Esophagus muscularis mucosa (tissue), 4 donors: Measurements from ENCODE around the gene INHBB. TPM values are rescaled to one million over a fixed set of nuclear protein-coding genes. Genes with fewer than 3 reads are reported as not detected.

Experiments used
- DNase-seq: peaks from one replicate; pipeline ENCODE4 v3.0.0-alpha.2; 2017; ENCODE audit errors: extremely low spot score
- H3K27ac ChIP-seq, 4 donors: fragments of 200-600 bp; sonication (generic); replicated peaks in 1 of 4; 1 replicate in 3 of 4; 2 replicates in 1 of 4; pipeline ENCODE4 v1.5.1; 2016 to 2019; ENCODE audit warnings: mild to moderate bottlenecking in 1 of 4
- H3K27me3 ChIP-seq, 4 donors: fragments of 200-600 bp; sonication (generic); one replicate each; pipeline versions ENCODE4 v1.5.1 to v1.6.0; 2016 to 2019
- H3K36me3 ChIP-seq, 4 donors: fragments of 200-600 bp; sonication (generic); one replicate each; pipeline ENCODE4 v1.5.1; 2016 to 2019
- H3K4me1 ChIP-seq, 4 donors: fragments of 200-600 bp; sonication (generic); one replicate each; pipeline ENCODE4 v1.5.1; 2016 to 2019
- H3K4me3 ChIP-seq, 4 donors: fragments of 200-600 bp; sonication (generic); 1 replicate in 2 of 4; 2 replicates in 2 of 4; pipeline ENCODE4 v1.5.1; 2016 to 2019; ENCODE audit warnings: mild to moderate bottlenecking in 4 of 4, moderate library complexity in 1 of 4
- H3K9me3 ChIP-seq, 4 donors: fragments of 200-600 bp; sonication (generic); 1 replicate in 3 of 4; 2 replicates in 1 of 4; pipeline ENCODE4 v1.5.1; 2016 to 2019
- CTCF ChIP-seq, 3 experiments: fragments of 200-600 bp in 2 of 3; fragments of 450-650 bp in 1 of 3; sonication (generic) in 2 of 3; IDR thresholded peaks; one replicate each; pipeline ENCODE4 v1.5.1; 2017 to 2019; ENCODE audit warnings: antibody characterized with exemption in 3 of 3, mild to moderate bottlenecking in 2 of 3, moderate library complexity in 1 of 3
- EP300 ChIP-seq: sonication (generic); formaldehyde crosslinking; IDR thresholded peaks from one replicate; pipeline ENCODE4 v1.6.1; 2017; ENCODE audit warnings: antibody characterized with exemption
- POLR2A ChIP-seq: fragments of 450-650 bp; IDR thresholded peaks from one replicate; pipeline ENCODE4 v1.6.1; 2017; ENCODE audit warnings: antibody characterized with exemption, moderate library complexity, mild to moderate bottlenecking, low read depth
- POLR2AphosphoS5 ChIP-seq, 2 donors: sonication (generic); formaldehyde crosslinking; IDR thresholded peaks; one replicate each; pipeline ENCODE4 v1.6.1; 2017; ENCODE audit warnings: antibody characterized with exemption in 2 of 2
- WGBS: methylation state at CpG from one replicate; pipeline ENCODE4 v1.1.5; 2018; 5-methylcytosine and 5-hydroxymethylcytosine counted together
- intact Hi-C: fragments of 100-400 bp; cut with DNase I; formaldehyde crosslinking; loops from one replicate; pipeline ENCODE4 v1.15.1; 2023
- total RNA-seq, 4 donors: library from RNA; depleted of rRNA; stranded (reverse); fragments of >200 nt; gene quantifications; one replicate each; pipeline versions ENCODE4 v1.1.0 to v1.2.1, GENCODE V29; 2016

Gene INHBB
- total RNA-seq, 4 donors from 2014 or later, result 1.2 to 13.9 (median 7.2) TPM

- intact Hi-C loops, result no loop called here
- Histone ChIP-seq H3K9me3 (no peaks in the 10 kb centered on the region), H3K36me3 (peaks cover 15 to 79% (median 52%) of the 10 kb centered on the region in 4 donors), H3K4me1 (no peaks in the 10 kb centered on the region), H3K4me3 (no peak overlapping the region), H3K27ac (no peak overlapping the region), H3K27me3 (no peaks in the 10 kb centered on the region)
- no peak for DNase-seq
- 82% methylated on average over 7 of the region's 10 CpGs for WGBS
- TF ChIP-seq POLR2AphosphoS5 (IDR thresholded peaks at IDR 0.05) (no peak), CTCF (IDR thresholded peaks at IDR 0.05) (no peak), POLR2A (no peak)
These were observed 45.6 kb upstream of the INHBB start for GRCh38 chr2:120300385-120300784.

GRCh38 chr2:120301284-120301683, 44.7 kb upstream of the INHBB start:
- no peaks in the 10 kb centered on the region for H3K9me3 ChIP-seq
- H3K4me3 ChIP-seq, result no peak overlapping the region
- TF ChIP-seq POLR2A, result no peak
- intact Hi-C loops, result no loop called here
- 88% methylated on average over 5 of the region's 5 CpGs for whole genome bisulfite sequencing
- H3K27ac ChIP-seq, result no peak overlapping the region
- no peaks in the 10 kb centered on the region for H3K27me3 ChIP-seq
- DNase-seq, result no peak
- peaks cover 15 to 77% (median 50%) of the 10 kb centered on the region in 4 donors for H3K36me3 ChIP-seq
- H3K4me1 ChIP-seq, result no peaks in the 10 kb centered on the region

- no peak overlapping the region for H3K27ac ChIP-seq
- H3K4me1 ChIP-seq, result no peaks in the 10 kb centered on the region
- intact Hi-C loops, result no loop called here
- WGBS, result 91% methylated on average over 12 of the region's 12 CpGs
- H3K27me3 ChIP-seq, result no peaks in the 10 kb centered on the region
- no peak for DNase-seq
- no peaks in the 10 kb centered on the region for H3K9me3 ChIP-seq
- H3K36me3 ChIP-seq, result peaks cover 10 to 67% (median 42%) of the 10 kb centered on the region in 4 donors
- H3K4me3 ChIP-seq, result no peak overlapping the region
- TF ChIP-seq CTCF (IDR thresholded peaks at IDR 0.05), result no peak
- no peak for TF ChIP-seq POLR2AphosphoS5 (IDR thresholded peaks at IDR 0.05)
- TF ChIP-seq POLR2A, result no peak
- TF ChIP-seq EP300, result no peak
These were observed 43.6 kb upstream of the INHBB start for GRCh38 chr2:120302301-120302700.

GRCh38 chr2:120303177-120303576, 42.8 kb upstream of the INHBB start:
- H3K4me3 ChIP-seq, result no peak overlapping the region
- intact Hi-C loops, result no loop called here
- H3K27me3 ChIP-seq, result no peaks in the 10 kb centered on the region
- H3K4me1 ChIP-seq, result no peaks in the 10 kb centered on the region
- TF ChIP-seq EP300 (no peak), CTCF (IDR thresholded peaks at IDR 0.05) (no peak)
- peaks cover 10 to 58% (median 37%) of the 10 kb centered on the region in 4 donors for H3K36me3 ChIP-seq
- no peaks in the 10 kb centered on the region for H3K9me3 ChIP-seq
- no peak for DNase-seq
- H3K27ac ChIP-seq, result no peak overlapping the region
- WGBS, result 90% methylated on average over 6 of the region's 6 CpGs

- H3K27me3 ChIP-seq, result no peaks in the 10 kb centered on the region
- no peaks in the 10 kb centered on the region for H3K9me3 ChIP-seq
- H3K27ac ChIP-seq, result no peak overlapping the region
- H3K36me3 ChIP-seq, result peaks cover 0 to 41% (median 22%) of the 10 kb centered on the region in 4 donors
- DNase-seq, result no peak
- no peak for TF ChIP-seq CTCF (IDR thresholded peaks at IDR 0.05)
- no peak for TF ChIP-seq POLR2A
- TF ChIP-seq POLR2AphosphoS5 (IDR thresholded peaks at IDR 0.05), result no peak
- TF ChIP-seq EP300, result no peak
- intact Hi-C loops, result no loop called here
- H3K4me3 ChIP-seq, result no peak overlapping the region
- H3K4me1 ChIP-seq, result no peaks in the 10 kb centered on the region
- WGBS, result 84% methylated on average over 6 of the region's 6 CpGs
These were observed 40.6 kb upstream of the INHBB start for GRCh38 chr2:120305296-120305695.
